Panc1 (cell line): ENCODE measurements around the gene SMCO3. TPM values are rescaled to one million over a fixed set of nuclear protein-coding genes. Genes with fewer than 3 reads are reported as not detected.

ENCODE experiments used
- ATAC-seq: fragments of 200-7000 bp; cut with Tn5 transposase; 2 replicates; pipeline ENCODE4 v1.9.1; 2020; ENCODE audit warnings: mild to moderate bottlenecking, moderate library complexity
- BruUV-seq: library from RNA; stranded (reverse); fragments of 400-500 nt; replicated peaks from 2 replicates; lab custom pipeline; 2021; lab: Mats Ljungman, UMichigan
- CTCF ChIA-PET: fragments of 300-600 bp; sonication (Branson Sonifier 250); formaldehyde crosslinking; loops from one replicate; lab custom pipeline; 2022; ENCODE audit warnings: antibody characterized with exemption; lab: Charles Lee
- POLR2A ChIA-PET: fragments of 300-600 bp; sonication (Branson Sonifier 250); formaldehyde crosslinking; loops from one replicate; lab custom pipeline; 2022; ENCODE audit warnings: antibody characterized with exemption; lab: Charles Lee
- DNase-seq: peaks from one replicate; pipeline ENCODE4 v3.0.0-alpha.2; 2010; ENCODE audit warnings: low read depth, low spot score
- H3K27ac ChIP-seq: 2 replicates; pipeline ENCODE4 v1.5.1; 2011; ENCODE audit warnings: mild to moderate bottlenecking, low read length, inconsistent platforms
- H3K27me3 ChIP-seq: fragments of 200-500 bp; sonication (Bioruptor generic); 2 replicates; pipeline ENCODE4 v1.6.0; 2014; ENCODE audit warnings: low read length, inconsistent platforms; ENCODE audit not compliant: control insufficient read depth, insufficient read depth
- H3K36me3 ChIP-seq: fragments of 200-500 bp; sonication (Bioruptor generic); 2 replicates; pipeline ENCODE4 v1.5.1; 2014; ENCODE audit warnings: inconsistent platforms, mild to moderate bottlenecking, low read length, moderate library complexity; ENCODE audit not compliant: control insufficient read depth, insufficient read depth
- H3K4me1 ChIP-seq: 2 replicates; pipeline ENCODE4 v1.5.1; 2011; ENCODE audit warnings: inconsistent platforms, mild to moderate bottlenecking, low read length, moderate library complexity; ENCODE audit not compliant: control insufficient read depth, insufficient read depth
- H3K4me3 ChIP-seq, 2 experiments: 2 replicates each; pipeline ENCODE4 v1.5.1; 2011 to 2012; ENCODE audit warnings: low read depth in 2 of 2, low read length in 2 of 2, mild to moderate bottlenecking in 2 of 2, inconsistent platforms in 1 of 2, moderate library complexity in 1 of 2
- H3K9me3 ChIP-seq: fragments of 200-500 bp; sonication (Bioruptor generic); 2 replicates; pipeline ENCODE4 v1.5.1; 2014; ENCODE audit warnings: low read depth, mild to moderate bottlenecking, inconsistent platforms, low read length, moderate library complexity; ENCODE audit not compliant: control insufficient read depth, insufficient read depth
- POLR2AphosphoS5 ChIP-seq: IDR thresholded peaks from 2 replicates; pipeline ENCODE4 v1.6.1; 2012; ENCODE audit warnings: mild to moderate bottlenecking, low read depth, low read length, moderate library complexity
- REST ChIP-seq, 2 experiments: IDR thresholded peaks; 2 replicates each; pipeline ENCODE4 v1.6.1; 2011 to 2012; ENCODE audit warnings: low read depth in 2 of 2, control low read depth in 1 of 2, low read length in 1 of 2, mild to moderate bottlenecking in 1 of 2, moderate library complexity in 1 of 2; ENCODE audit not compliant: insufficient read depth in 1 of 2
- SIN3A ChIP-seq: IDR thresholded peaks from 2 replicates; pipeline ENCODE4 v1.6.1; 2012; ENCODE audit warnings: low read depth, mild to moderate bottlenecking, low read length, moderate library complexity, borderline replicate concordance; ENCODE audit not compliant: insufficient read depth
- TCF7L2 ChIP-seq: IDR thresholded peaks from 2 replicates; pipeline ENCODE4 v1.6.1; 2011; ENCODE audit warnings: mild to moderate bottlenecking, low read depth, low read length, inconsistent platforms
- in situ Hi-C: cut with HindIII; loops from 2 replicates; pipeline ENCODE4 v1.10.0; 2016; ENCODE audit warnings: low sequenced_read_pairs, low pct_unique_long_range_greater_than_20kb
- intact Hi-C: fragments of 100-400 bp; cut with micrococcal nuclease; formaldehyde crosslinking; loops from one replicate; pipeline ENCODE4 v1.10.0; 2022; ENCODE audit not compliant: unreplicated experiment
- total RNA-seq: library from RNA; stranded (reverse); gene quantifications from one replicate; pipeline ENCODE4 v1.2.1, GENCODE V29; 2021; ENCODE audit not compliant: unreplicated experiment
- TF ChIP-seq, protein P1 (sequence below): fragments of 450-650 bp; IDR thresholded peaks from 2 replicates; pipeline ENCODE4 v1.5.1; 2017; ENCODE audit warnings: mild to moderate bottlenecking

The SMCO3 gene
- total RNA-seq, 1 experiment from 2014 or later: not detected

DNA sequence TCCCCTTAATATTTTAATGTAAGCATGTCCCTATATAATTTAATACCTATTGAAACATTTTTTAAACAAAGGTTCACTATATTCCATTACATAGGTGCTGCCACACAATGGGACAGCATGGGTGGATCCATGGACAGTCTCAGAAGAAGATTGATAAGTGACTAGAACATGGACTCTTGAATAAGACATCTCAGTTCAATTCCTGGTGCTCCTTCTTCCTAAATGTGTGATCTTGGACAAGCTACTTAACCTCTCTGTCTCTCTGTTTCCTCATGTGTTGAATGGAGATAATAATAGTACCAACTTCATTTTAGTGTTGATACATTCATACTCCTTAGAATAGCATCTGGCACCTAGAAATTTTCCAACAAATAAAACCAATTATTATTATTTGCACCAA lies 30.4 kb upstream of the SMCO3 start:
- in situ Hi-C loops: no loop called here
- intact Hi-C loops: loop anchor here (10.0 kb wide), 1 partner anchor 380 kb away; the partner anchor contains the start of gene RERG
- Histone ChIP-seq H3K4me1 (no peaks in the 10 kb centered on the region), H3K9me3 (no peaks in the 10 kb centered on the region), H3K36me3 (no peaks in the 10 kb centered on the region), H3K4me3 (no peak overlapping the region), H3K27me3 (no peaks in the 10 kb centered on the region), H3K27ac (no peak overlapping the region)
- DNase-seq: no peak
- ATAC-seq: no peak
- BruUV-seq: no TSS peak
- POLR2A ChIA-PET: no interaction called here
- CTCF ChIA-PET: no interaction called here
- TF ChIP-seq POLR2AphosphoS5: no peak
- no peak for TF ChIP-seq REST (IDR thresholded peaks at IDR 0.05; ENCODE audit: insufficient read depth in 1 of 2, low read depth in 2 of 2, low read length in 1 of 2)
- no peak for TF ChIP-seq SIN3A
- no peak for TF ChIP-seq TCF7L2
- TF ChIP-seq, protein P1, sequence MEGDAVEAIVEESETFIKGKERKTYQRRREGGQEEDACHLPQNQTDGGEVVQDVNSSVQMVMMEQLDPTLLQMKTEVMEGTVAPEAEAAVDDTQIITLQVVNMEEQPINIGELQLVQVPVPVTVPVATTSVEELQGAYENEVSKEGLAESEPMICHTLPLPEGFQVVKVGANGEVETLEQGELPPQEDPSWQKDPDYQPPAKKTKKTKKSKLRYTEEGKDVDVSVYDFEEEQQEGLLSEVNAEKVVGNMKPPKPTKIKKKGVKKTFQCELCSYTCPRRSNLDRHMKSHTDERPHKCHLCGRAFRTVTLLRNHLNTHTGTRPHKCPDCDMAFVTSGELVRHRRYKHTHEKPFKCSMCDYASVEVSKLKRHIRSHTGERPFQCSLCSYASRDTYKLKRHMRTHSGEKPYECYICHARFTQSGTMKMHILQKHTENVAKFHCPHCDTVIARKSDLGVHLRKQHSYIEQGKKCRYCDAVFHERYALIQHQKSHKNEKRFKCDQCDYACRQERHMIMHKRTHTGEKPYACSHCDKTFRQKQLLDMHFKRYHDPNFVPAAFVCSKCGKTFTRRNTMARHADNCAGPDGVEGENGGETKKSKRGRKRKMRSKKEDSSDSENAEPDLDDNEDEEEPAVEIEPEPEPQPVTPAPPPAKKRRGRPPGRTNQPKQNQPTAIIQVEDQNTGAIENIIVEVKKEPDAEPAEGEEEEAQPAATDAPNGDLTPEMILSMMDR: no peak

DNA sequence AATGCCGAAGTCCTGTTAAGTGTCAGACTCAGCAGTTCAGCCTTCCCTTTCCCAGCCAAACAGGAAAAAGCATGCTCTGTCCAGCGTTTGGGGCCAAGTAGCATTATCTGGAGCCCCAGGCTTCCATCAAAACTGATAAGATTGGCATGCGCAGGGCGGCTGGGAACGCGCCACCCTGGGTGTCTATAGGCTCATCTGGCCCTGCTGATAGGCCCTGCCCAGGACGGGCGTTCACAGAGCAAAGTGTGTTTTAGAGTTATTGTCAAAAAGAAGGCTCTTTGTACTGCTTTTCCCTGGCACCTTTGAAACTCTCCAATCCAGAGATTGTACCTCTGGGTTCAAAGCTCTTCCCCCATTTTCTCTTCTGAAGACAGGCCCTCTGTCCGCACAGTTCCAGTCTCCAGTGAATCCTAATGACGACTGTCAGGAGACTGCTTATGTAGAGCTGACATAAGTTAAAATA lies 29.5 kb upstream of the SMCO3 start, which contains the start of gene ART4:
Gene ART4 (minus strand): TSS at position 102 of the 463 bp plus-strand sequence. CDS start 413 bp downstream, outside the sequence.
- CTCF ChIA-PET: no interaction called here
- no TSS peak for BruUV-seq
- intact Hi-C loops: loop anchor here (10.0 kb wide), 1 partner anchor 381 kb away; the partner anchor contains the start of gene RERG

More for the DNA sequence above, 29.5 kb upstream of the SMCO3 start, which contains the start of gene ART4:
- Histone ChIP-seq H3K4me1 (no peaks in the 10 kb centered on the region), H3K9me3 (no peaks in the 10 kb centered on the region), H3K27ac (no peak within 1 kb of the TSS), H3K36me3 (no peaks in the 10 kb centered on the region), H3K4me3 (no peak within 1 kb of the TSS), H3K27me3 (no peaks in the 10 kb centered on the region)
- no peak for DNase-seq
- POLR2A ChIA-PET: no interaction called here
- in situ Hi-C loops: no loop called here
- TF ChIP-seq TCF7L2: no peak
- TF ChIP-seq POLR2AphosphoS5: no peak
- no peak for TF ChIP-seq SIN3A
- TF ChIP-seq REST (IDR thresholded peaks at IDR 0.05; ENCODE audit: insufficient read depth in 1 of 2, low read depth in 2 of 2, low read length in 1 of 2): no peak
- TF ChIP-seq, protein P1: no peak
- ATAC-seq: no peak
